ENCODE data around the gene KLF11. TPM values are rescaled to one million over a fixed set of nuclear protein-coding genes. Genes with fewer than 3 reads are reported as not detected.
A peak's percentile ranks its signal among the peaks of the same experiment; 100 is the strongest.

The KLF11 gene
- total RNA-seq, 2 experiments from 2014 or later = 26.7 to 29.6 TPM

DNA sequence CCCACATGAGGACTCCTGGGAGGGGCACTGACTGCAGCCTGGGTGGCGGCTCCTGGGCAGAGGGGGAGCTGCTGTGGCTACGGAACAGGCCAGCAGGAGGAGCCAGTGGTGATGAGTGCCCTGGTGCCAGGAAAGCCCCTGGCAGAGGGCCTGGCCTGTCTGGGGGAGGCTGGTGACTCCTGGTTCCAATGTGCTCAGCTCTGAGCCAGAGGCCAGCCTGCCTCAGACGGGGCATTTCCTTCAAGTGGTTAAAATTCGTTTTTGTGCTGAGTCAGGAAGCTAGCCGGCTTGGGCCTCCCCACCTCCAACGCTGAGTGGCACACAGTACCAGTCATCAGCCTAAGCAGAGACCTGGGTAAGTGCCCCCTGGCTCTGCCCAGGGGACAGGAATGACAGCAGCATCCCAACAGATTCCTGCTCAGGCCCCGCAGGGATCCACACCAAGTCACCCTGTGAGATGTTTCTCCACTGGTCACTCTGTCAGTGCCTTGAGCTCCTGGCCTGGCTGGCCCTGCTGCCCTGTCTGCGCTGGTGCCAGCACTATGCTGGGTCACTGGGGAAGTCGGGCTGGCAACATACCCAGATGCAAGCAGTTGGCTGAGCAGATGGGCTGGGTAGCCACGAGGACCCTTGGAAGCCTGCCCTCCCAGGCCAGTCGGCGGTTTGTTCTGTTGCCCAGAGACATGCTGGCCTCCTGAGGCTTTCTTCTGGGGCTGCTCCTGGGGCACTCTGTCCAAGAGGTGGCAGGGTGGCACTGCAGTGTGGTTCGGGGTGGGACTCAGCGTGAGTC is 7.1 kb upstream of the KLF11 start:
- no peaks in the 10 kb centered on the region for H3K4me1 Mint-ChIP-seq (ENCODE audit: low read depth)
- Histone ChIP-seq H3K36me3 (ENCODE audit: insufficient read depth, low read length) (no peaks in the 10 kb centered on the region), H3K9me3 (ENCODE audit: control insufficient read depth in 1 of 2, insufficient read depth in 1 of 2, low read length in 2 of 2) (no peaks in the 10 kb centered on the region), H3K4me3 (ENCODE audit: low read length) (no peak overlapping the region), H3K27me3 (ENCODE audit: control insufficient read depth in 1 of 2, insufficient read depth in 2 of 2, low read length in 2 of 2) (no peaks in the 10 kb centered on the region), H3K27ac (ENCODE audit: low read depth in 1 of 2, low read length in 2 of 2) (no peak overlapping the region), H3K4me1 (ENCODE audit: insufficient read depth, low read length) (peaks cover 22% of the 10 kb centered on the region)
- no peak overlapping the region for H3K4me3 Mint-ChIP-seq
- intact Hi-C loops (cut with DNase I, micrococcal nuclease) = no loop called here
- ATAC-seq (ENCODE audit: poor library complexity) = peak; percentile 82
- DNase-seq = peak in 8 of 14 experiments; percentile 12 to 85 (median 44)
- H3K36me3 Mint-ChIP-seq (ENCODE audit: low read depth) = no peaks in the 10 kb centered on the region
- no peak overlapping the region for H3K27ac Mint-ChIP-seq
- TF ChIP-seq, protein P1, sequence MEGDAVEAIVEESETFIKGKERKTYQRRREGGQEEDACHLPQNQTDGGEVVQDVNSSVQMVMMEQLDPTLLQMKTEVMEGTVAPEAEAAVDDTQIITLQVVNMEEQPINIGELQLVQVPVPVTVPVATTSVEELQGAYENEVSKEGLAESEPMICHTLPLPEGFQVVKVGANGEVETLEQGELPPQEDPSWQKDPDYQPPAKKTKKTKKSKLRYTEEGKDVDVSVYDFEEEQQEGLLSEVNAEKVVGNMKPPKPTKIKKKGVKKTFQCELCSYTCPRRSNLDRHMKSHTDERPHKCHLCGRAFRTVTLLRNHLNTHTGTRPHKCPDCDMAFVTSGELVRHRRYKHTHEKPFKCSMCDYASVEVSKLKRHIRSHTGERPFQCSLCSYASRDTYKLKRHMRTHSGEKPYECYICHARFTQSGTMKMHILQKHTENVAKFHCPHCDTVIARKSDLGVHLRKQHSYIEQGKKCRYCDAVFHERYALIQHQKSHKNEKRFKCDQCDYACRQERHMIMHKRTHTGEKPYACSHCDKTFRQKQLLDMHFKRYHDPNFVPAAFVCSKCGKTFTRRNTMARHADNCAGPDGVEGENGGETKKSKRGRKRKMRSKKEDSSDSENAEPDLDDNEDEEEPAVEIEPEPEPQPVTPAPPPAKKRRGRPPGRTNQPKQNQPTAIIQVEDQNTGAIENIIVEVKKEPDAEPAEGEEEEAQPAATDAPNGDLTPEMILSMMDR (IDR thresholded peaks at IDR 0.05) = no peak
- no peaks in the 10 kb centered on the region for H3K27me3 Mint-ChIP-seq
- H3K9me3 Mint-ChIP-seq = no peaks in the 10 kb centered on the region
- ChIA-PET CTCF (interaction anchor here (0.9 to 4.7 kb wide), 6 partner anchors 9 to 61 kb away, joined by 3 to 22 read pairs (median 6); partner anchors contain the start of gene KLF11), POLR2A (no interaction called here)

DNA sequence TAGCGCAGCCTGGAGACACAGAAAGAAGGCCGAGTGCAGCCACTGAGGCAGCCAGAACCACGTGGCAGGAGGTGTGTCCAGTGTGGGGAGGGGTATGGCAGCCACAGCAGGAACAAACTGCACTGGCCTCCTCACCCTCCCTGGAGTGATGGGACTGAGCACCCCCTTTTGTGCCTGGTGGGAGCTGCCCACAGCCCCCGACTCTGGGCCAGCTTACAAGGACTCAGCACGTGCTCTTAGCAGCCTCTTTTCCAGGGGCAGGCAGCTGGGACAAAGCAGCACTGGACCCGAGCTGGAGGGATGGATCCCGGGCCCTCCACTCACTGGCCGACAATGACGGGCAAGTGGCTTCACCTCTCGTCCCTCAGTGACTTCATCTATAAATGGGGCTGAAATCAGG is 5.2 kb upstream of the KLF11 start:
- no peak overlapping the region for H3K27ac Mint-ChIP-seq
- CTCF ChIA-PET = interaction anchor here (1.5 to 4.7 kb wide), 2 partner anchors 11 to 54 kb away, joined by 6 to 22 read pairs; no protein-coding TSS in a partner anchor
- no peak overlapping the region for H3K4me3 Mint-ChIP-seq
- Histone ChIP-seq H3K27ac (ENCODE audit: low read depth in 1 of 2, low read length in 2 of 2) (no peak overlapping the region), H3K9me3 (ENCODE audit: control insufficient read depth in 1 of 2, insufficient read depth in 1 of 2, low read length in 2 of 2) (no peaks in the 10 kb centered on the region), H3K36me3 (ENCODE audit: insufficient read depth, low read length) (no peaks in the 10 kb centered on the region), H3K4me1 (ENCODE audit: insufficient read depth, low read length) (peaks cover 31% of the 10 kb centered on the region), H3K4me3 (ENCODE audit: low read length) (no peak overlapping the region), H3K27me3 (ENCODE audit: control insufficient read depth in 1 of 2, insufficient read depth in 2 of 2, low read length in 2 of 2) (no peaks in the 10 kb centered on the region)
- no peaks in the 10 kb centered on the region for H3K9me3 Mint-ChIP-seq
- TF ChIP-seq, protein P1 (IDR thresholded peaks at IDR 0.05) = no peak
- no peaks in the 10 kb centered on the region for H3K27me3 Mint-ChIP-seq
- DNase-seq (no peak), ATAC-seq (ENCODE audit: poor library complexity) (no peak)
- no peaks in the 10 kb centered on the region for H3K36me3 Mint-ChIP-seq (ENCODE audit: low read depth)
- POLR2A ChIA-PET = no interaction called here
- H3K4me1 Mint-ChIP-seq (ENCODE audit: low read depth) = peaks cover 8% of the 10 kb centered on the region
- intact Hi-C loops (cut with DNase I, micrococcal nuclease) = no loop called here

DNA sequence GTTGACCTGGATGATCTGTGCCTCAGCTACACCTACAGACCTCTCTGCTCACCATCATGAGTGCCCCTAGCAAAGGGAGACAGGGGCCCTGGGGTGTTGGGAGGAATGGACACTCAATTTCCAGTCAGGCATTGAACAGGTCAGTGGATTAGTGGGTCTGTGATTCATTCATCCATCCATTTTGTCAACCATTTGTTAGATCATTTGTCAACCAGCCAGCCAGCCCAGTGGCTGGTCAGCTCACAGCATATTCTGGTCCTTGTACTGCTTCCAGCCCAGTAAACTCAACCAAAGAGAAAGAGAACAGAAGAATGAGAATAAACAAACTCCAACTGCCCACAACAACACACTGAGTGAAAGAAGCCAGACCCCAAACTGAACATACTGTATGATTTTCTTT is 4.6 kb upstream of the KLF11 start:
- no peaks in the 10 kb centered on the region for H3K36me3 ChIP-seq (ENCODE audit: insufficient read depth, low read length)
- Mint-ChIP-seq H3K9me3 (no peaks in the 10 kb centered on the region), H3K4me1 (ENCODE audit: low read depth) (peaks cover 8% of the 10 kb centered on the region), H3K36me3 (ENCODE audit: low read depth) (no peaks in the 10 kb centered on the region), H3K27ac (no peak overlapping the region), H3K4me3 (no peak overlapping the region), H3K27me3 (no peaks in the 10 kb centered on the region)
- H3K27me3 ChIP-seq (ENCODE audit: control insufficient read depth in 1 of 2, insufficient read depth in 2 of 2, low read length in 2 of 2) = no peaks in the 10 kb centered on the region
- no peaks in the 10 kb centered on the region for H3K9me3 ChIP-seq (ENCODE audit: control insufficient read depth in 1 of 2, insufficient read depth in 1 of 2, low read length in 2 of 2)
- H3K4me1 ChIP-seq (ENCODE audit: insufficient read depth, low read length) = peaks cover 27% of the 10 kb centered on the region
- POLR2A ChIA-PET = no interaction called here
- H3K27ac ChIP-seq (ENCODE audit: low read depth in 1 of 2, low read length in 2 of 2) = no peak overlapping the region
- TF ChIP-seq, protein P1 (IDR thresholded peaks at IDR 0.05) = no peak
- intact Hi-C loops (cut with DNase I, micrococcal nuclease) = no loop called here
- ATAC-seq (ENCODE audit: poor library complexity) = no peak
- no peak for DNase-seq
- CTCF ChIA-PET = interaction anchor here (1.5 to 4.7 kb wide), 2 partner anchors 10 to 55 kb away, joined by 6 to 22 read pairs; no protein-coding TSS in a partner anchor
- no peak overlapping the region for H3K4me3 ChIP-seq (ENCODE audit: low read length)

All from CD4-positive, alpha-beta T cell (primary cell).